Measurements from ENCODE around the gene PIP4K2A. TPM values are rescaled to one million over a fixed set of nuclear protein-coding genes. Genes with fewer than 3 reads are reported as not detected.

PIP4K2A gene
- total RNA-seq, 1 donor from 2014 or later: 110 TPM

DNA sequence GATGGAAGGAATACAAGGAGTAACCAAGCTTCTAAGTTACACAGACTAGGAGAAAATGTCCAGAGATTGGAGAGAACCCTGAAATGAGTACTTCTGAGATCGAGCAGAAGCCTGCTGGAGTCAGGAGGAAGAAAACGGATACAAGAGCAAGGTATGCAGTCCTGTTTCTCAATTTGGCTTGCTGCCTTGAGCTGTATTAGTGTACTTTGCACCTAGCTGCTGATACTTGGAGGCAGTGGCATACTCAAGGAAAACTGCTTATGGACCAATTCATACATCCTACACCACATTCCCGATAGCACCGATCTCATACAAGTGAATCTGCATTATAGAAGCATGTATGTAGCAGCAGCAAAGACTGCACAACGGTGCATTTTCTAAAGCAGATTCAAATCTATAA is 14.4 kb downstream of the PIP4K2A start:
- H3K9me3 Mint-ChIP-seq (ENCODE audit: unreplicated experiment): no peaks in the 10 kb centered on the region
- H3K36me3 Mint-ChIP-seq (ENCODE audit: low read depth, unreplicated experiment): peaks cover 28% of the 10 kb centered on the region
- TF ChIP-seq, protein P1, sequence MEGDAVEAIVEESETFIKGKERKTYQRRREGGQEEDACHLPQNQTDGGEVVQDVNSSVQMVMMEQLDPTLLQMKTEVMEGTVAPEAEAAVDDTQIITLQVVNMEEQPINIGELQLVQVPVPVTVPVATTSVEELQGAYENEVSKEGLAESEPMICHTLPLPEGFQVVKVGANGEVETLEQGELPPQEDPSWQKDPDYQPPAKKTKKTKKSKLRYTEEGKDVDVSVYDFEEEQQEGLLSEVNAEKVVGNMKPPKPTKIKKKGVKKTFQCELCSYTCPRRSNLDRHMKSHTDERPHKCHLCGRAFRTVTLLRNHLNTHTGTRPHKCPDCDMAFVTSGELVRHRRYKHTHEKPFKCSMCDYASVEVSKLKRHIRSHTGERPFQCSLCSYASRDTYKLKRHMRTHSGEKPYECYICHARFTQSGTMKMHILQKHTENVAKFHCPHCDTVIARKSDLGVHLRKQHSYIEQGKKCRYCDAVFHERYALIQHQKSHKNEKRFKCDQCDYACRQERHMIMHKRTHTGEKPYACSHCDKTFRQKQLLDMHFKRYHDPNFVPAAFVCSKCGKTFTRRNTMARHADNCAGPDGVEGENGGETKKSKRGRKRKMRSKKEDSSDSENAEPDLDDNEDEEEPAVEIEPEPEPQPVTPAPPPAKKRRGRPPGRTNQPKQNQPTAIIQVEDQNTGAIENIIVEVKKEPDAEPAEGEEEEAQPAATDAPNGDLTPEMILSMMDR (IDR thresholded peaks at IDR 0.05; ENCODE audit: unreplicated experiment): no peak
- H3K4me1 Mint-ChIP-seq (ENCODE audit: unreplicated experiment): peaks cover 51% of the 10 kb centered on the region
- DNase-seq (ENCODE audit: low spot score): no peak
- H3K27ac Mint-ChIP-seq (ENCODE audit: unreplicated experiment): no peak overlapping the region
- no peak overlapping the region for H3K4me3 Mint-ChIP-seq (ENCODE audit: unreplicated experiment)
- H3K27me3 Mint-ChIP-seq (ENCODE audit: unreplicated experiment): no peaks in the 10 kb centered on the region

DNA sequence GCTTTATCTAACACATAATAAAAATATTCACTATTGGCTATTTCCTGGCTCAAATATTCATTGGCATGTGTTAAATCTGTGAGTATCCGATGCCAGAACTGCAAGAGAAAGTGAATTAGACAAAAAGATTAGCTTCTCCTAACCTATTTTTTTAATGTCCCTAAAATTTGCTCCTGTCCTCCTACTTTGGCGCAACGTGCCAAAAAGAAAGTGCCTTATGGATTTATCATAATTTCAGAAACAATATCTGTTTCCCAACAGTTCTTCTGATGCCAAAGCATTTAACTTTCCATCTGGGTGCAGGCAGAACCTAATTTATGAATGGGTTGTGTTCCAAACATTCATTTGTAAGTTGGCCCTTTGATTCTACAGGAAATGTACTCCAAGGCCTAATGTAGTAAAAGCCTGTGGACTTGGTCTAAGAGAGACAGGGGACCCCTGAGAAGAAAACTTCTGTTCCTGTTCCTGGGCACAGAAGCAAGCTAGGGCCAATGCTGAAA is 15.4 kb downstream of the PIP4K2A start:
- Mint-ChIP-seq H3K27ac (ENCODE audit: unreplicated experiment) (no peak overlapping the region), H3K36me3 (ENCODE audit: low read depth, unreplicated experiment) (peaks cover 21% of the 10 kb centered on the region), H3K9me3 (ENCODE audit: unreplicated experiment) (no peaks in the 10 kb centered on the region), H3K4me1 (ENCODE audit: unreplicated experiment) (peaks cover 43% of the 10 kb centered on the region), H3K4me3 (ENCODE audit: unreplicated experiment) (no peak overlapping the region), H3K27me3 (ENCODE audit: unreplicated experiment) (no peaks in the 10 kb centered on the region)
- no peak for DNase-seq (ENCODE audit: low spot score)
- TF ChIP-seq, protein P1 (IDR thresholded peaks at IDR 0.05; ENCODE audit: unreplicated experiment): no peak

DNA sequence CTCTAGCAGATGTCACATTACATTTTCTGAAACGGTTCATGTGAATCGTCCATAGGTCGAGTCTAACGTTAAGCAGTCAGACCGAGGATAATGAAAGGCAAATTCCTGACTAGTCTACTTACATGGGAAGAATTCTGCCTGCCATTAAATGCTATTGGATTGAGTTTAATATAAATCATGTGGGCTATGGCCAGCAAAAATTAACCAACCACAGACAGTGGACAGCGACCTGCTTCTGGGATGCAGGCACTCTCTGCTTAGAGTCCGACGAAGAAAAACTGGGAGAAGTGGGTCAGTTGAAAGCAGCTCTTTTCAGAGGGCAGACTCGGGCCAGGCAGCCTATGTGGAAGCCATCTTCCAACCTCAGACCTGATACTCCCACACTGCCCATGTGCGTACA is 16.6 kb downstream of the PIP4K2A start:
- TF ChIP-seq, protein P1 (IDR thresholded peaks at IDR 0.05; ENCODE audit: unreplicated experiment): no peak
- no peaks in the 10 kb centered on the region for H3K9me3 Mint-ChIP-seq (ENCODE audit: unreplicated experiment)
- no peak for DNase-seq (ENCODE audit: low spot score)
- H3K4me1 Mint-ChIP-seq (ENCODE audit: unreplicated experiment): peaks cover 40% of the 10 kb centered on the region
- H3K27ac Mint-ChIP-seq (ENCODE audit: unreplicated experiment): no peak overlapping the region
- H3K36me3 Mint-ChIP-seq (ENCODE audit: low read depth, unreplicated experiment): peaks cover 19% of the 10 kb centered on the region
- H3K27me3 Mint-ChIP-seq (ENCODE audit: unreplicated experiment): no peaks in the 10 kb centered on the region
- no peak overlapping the region for H3K4me3 Mint-ChIP-seq (ENCODE audit: unreplicated experiment)

DNA sequence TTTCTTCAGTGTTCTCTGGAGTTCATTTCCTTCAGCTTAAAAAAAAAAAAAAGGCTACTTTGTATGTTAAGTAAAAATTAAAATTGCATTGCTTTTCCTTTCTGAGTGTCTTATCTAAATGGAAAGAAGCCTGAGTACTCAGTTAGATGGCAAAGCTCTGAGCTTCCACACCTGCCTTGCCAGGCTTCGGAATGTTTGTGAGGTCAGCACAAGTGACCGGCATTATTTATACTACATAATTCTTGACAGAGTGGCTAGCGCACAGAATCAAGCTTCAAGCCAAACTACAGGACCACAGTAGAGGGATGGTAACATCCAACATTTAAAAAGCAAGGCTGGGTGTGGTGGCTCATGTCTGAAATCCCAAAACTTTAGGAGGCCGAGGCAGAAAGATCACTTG is 17.3 kb downstream of the PIP4K2A start:
- no peak for DNase-seq (ENCODE audit: low spot score)
- peaks cover 34% of the 10 kb centered on the region for H3K4me1 Mint-ChIP-seq (ENCODE audit: unreplicated experiment)
- no peaks in the 10 kb centered on the region for H3K9me3 Mint-ChIP-seq (ENCODE audit: unreplicated experiment)
- TF ChIP-seq, protein P1 (IDR thresholded peaks at IDR 0.05; ENCODE audit: unreplicated experiment): no peak
- no peaks in the 10 kb centered on the region for H3K27me3 Mint-ChIP-seq (ENCODE audit: unreplicated experiment)
- peaks cover 19% of the 10 kb centered on the region for H3K36me3 Mint-ChIP-seq (ENCODE audit: low read depth, unreplicated experiment)
- no peak overlapping the region for H3K4me3 Mint-ChIP-seq (ENCODE audit: unreplicated experiment)
- H3K27ac Mint-ChIP-seq (ENCODE audit: unreplicated experiment): no peak overlapping the region

DNA sequence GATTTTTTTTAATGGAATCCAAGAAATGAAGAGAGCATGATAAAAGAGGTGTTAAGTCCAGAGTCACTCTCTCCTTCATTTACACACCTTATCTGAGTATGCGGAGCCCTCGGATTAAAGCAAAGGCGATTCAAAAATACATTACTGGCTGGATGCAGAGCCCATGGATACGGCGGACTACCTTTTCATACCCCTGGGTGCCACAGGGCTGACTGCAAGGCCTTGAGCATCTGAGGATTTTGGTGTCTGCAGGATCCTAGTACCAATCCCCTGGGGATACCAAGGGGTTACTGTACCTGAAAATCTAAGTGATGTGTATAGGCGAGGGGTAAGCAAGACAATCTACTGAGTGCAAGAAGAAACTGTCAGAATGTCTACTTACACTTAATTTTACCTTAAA is 20.5 kb downstream of the PIP4K2A start:
- H3K4me3 Mint-ChIP-seq (ENCODE audit: unreplicated experiment): no peak overlapping the region
- no peaks in the 10 kb centered on the region for H3K9me3 Mint-ChIP-seq (ENCODE audit: unreplicated experiment)
- H3K27ac Mint-ChIP-seq (ENCODE audit: unreplicated experiment): no peak overlapping the region
- no peak for DNase-seq (ENCODE audit: low spot score)
- H3K27me3 Mint-ChIP-seq (ENCODE audit: unreplicated experiment): peaks cover 2% of the 10 kb centered on the region
- H3K36me3 Mint-ChIP-seq (ENCODE audit: low read depth, unreplicated experiment): peaks cover 19% of the 10 kb centered on the region
- H3K4me1 Mint-ChIP-seq (ENCODE audit: unreplicated experiment): peaks cover 17% of the 10 kb centered on the region
- TF ChIP-seq, protein P1 (IDR thresholded peaks at IDR 0.05; ENCODE audit: unreplicated experiment): no peak

Data from endothelial cell (in vitro differentiated cells).